Vagina (tissue), 2 donors: ENCODE data around the gene PBX2. TPM values are rescaled to one million over a fixed set of nuclear protein-coding genes. Genes with fewer than 3 reads are reported as not detected.

Source experiments
- DNase-seq, 2 donors: peaks; one replicate each; pipeline ENCODE4 v3.0.0-alpha.2; 2017; ENCODE audit errors: extremely low spot score in 2 of 2
- H3K27ac ChIP-seq: fragments of 200-600 bp; sonication (generic); one replicate; pipeline ENCODE4 v1.5.1; 2019
- H3K27me3 ChIP-seq: fragments of 200-600 bp; sonication (generic); one replicate; pipeline ENCODE4 v1.5.1; 2019
- H3K36me3 ChIP-seq, 2 donors: fragments of 200-600 bp; sonication (generic); one replicate each; pipeline ENCODE4 v1.5.1; 2017 to 2019
- H3K4me1 ChIP-seq: fragments of 200-600 bp; sonication (generic); one replicate; pipeline ENCODE4 v1.5.1; 2019
- H3K4me3 ChIP-seq, 2 donors: fragments of 200-600 bp; sonication (generic); 1 replicate in 1 of 2; 2 replicates in 1 of 2; pipeline ENCODE4 v1.5.1; 2016 to 2019
- H3K9me3 ChIP-seq: fragments of 200-600 bp; sonication (generic); one replicate; pipeline ENCODE4 v1.5.1; 2019
- CTCF ChIP-seq, 3 experiments: fragments of 450-650 bp in 2 of 3; fragments of 200-600 bp in 1 of 3; sonication (generic) in 1 of 3; IDR thresholded peaks; one replicate each; pipeline ENCODE4 v1.5.1; 2017 to 2019; ENCODE audit warnings: antibody characterized with exemption in 3 of 3, mild to moderate bottlenecking in 2 of 3, moderate library complexity in 2 of 3
- POLR2A ChIP-seq, 2 donors: fragments of 450-650 bp; IDR thresholded peaks; one replicate each; pipeline ENCODE4 v1.6.1; 2017; ENCODE audit warnings: antibody characterized with exemption in 2 of 2, mild to moderate bottlenecking in 2 of 2, moderate library complexity in 2 of 2
- POLR2AphosphoS5 ChIP-seq, 2 donors: sonication (generic); formaldehyde crosslinking; IDR thresholded peaks; one replicate each; pipeline ENCODE4 v1.9.0; 2017; ENCODE audit warnings: antibody characterized with exemption in 2 of 2, mild to moderate bottlenecking in 2 of 2, low read depth in 1 of 2; ENCODE audit not compliant: insufficient read depth in 1 of 2
- intact Hi-C: fragments of 100-400 bp; cut with DNase I; formaldehyde crosslinking; loops from one replicate; pipeline ENCODE4 v1.15.1; 2023
- total RNA-seq: library from RNA; depleted of rRNA; stranded (reverse); fragments of >200 nt; gene quantifications from one replicate; pipeline ENCODE4 v1.2.3, GENCODE V29; 2016

Gene PBX2
- total RNA-seq, 1 donor from 2014 or later, result 49.4 TPM

GRCh38 chr6:32175322-32175710, 14.7 kb downstream of the PBX2 start:
- peaks cover 45% of the 10 kb centered on the region for H3K4me1 ChIP-seq
- H3K36me3 ChIP-seq, result peaks cover 0 to 14% of the 10 kb centered on the region in 2 donors
- no peaks in the 10 kb centered on the region for H3K27me3 ChIP-seq
- intact Hi-C loops, result loop anchor here (10.0 kb wide), 1 partner anchor 51 kb away; the partner anchor contains the start of gene ATF6B
- peak overlapping the region; percentile 81 to 93 for H3K4me3 ChIP-seq
- H3K27ac ChIP-seq, result peak overlapping the region; percentile 95
- no peak for DNase-seq
- TF ChIP-seq CTCF (IDR thresholded peaks at IDR 0.05), result no peak
- TF ChIP-seq POLR2A (IDR thresholded peaks at IDR 0.05), result no peak
- TF ChIP-seq POLR2AphosphoS5 (IDR thresholded peaks at IDR 0.05; ENCODE audit: insufficient read depth in 1 of 2, low read depth in 1 of 2), result no peak
- H3K9me3 ChIP-seq, result no peaks in the 10 kb centered on the region

GRCh38 chr6:32174416-32174815, 15.6 kb downstream of the PBX2 start:
- Histone ChIP-seq H3K4me3 (no peak overlapping the region), H3K27me3 (no peaks in the 10 kb centered on the region), H3K27ac (no peak overlapping the region), H3K4me1 (peaks cover 38% of the 10 kb centered on the region), H3K9me3 (no peaks in the 10 kb centered on the region), H3K36me3 (peaks cover 0 to 18% of the 10 kb centered on the region in 2 donors)
- intact Hi-C loops, result loop anchor here (10.0 kb wide), 1 partner anchor 50 kb away; the partner anchor contains the start of gene ATF6B
- no peak for TF ChIP-seq POLR2A (IDR thresholded peaks at IDR 0.05)
- TF ChIP-seq POLR2AphosphoS5 (IDR thresholded peaks at IDR 0.05; ENCODE audit: insufficient read depth in 1 of 2, low read depth in 1 of 2), result no peak
- no peak for TF ChIP-seq CTCF (IDR thresholded peaks at IDR 0.05)
- DNase-seq, result no peak

- DNase-seq, result no peak
- no peak overlapping the region for H3K27ac ChIP-seq
- intact Hi-C loops, result loop anchor here (10.0 kb wide), 1 partner anchor 48 kb away; the partner anchor contains the start of gene ATF6B
- H3K27me3 ChIP-seq, result no peaks in the 10 kb centered on the region
- H3K9me3 ChIP-seq, result no peaks in the 10 kb centered on the region
- H3K36me3 ChIP-seq, result peaks cover 0 to 25% of the 10 kb centered on the region in 2 donors
- TF ChIP-seq POLR2A (IDR thresholded peaks at IDR 0.05) (no peak), POLR2AphosphoS5 (IDR thresholded peaks at IDR 0.05; ENCODE audit: insufficient read depth in 1 of 2, low read depth in 1 of 2) (no peak), CTCF (IDR thresholded peaks at IDR 0.05) (no peak)
- peaks cover 29% of the 10 kb centered on the region for H3K4me1 ChIP-seq
- no peak overlapping the region for H3K4me3 ChIP-seq
These were observed 16.8 kb downstream of the PBX2 start for GRCh38 chr6:32173051-32173727.

- intact Hi-C loops, result loop anchor here (10.0 kb wide), 1 partner anchor 46 kb away; the partner anchor contains the start of gene ATF6B
These were observed 18.8 kb downstream of the PBX2 start for GRCh38 chr6:32171234-32171633.

More at GRCh38 chr6:32171234-32171633, 18.8 kb downstream of the PBX2 start:
- peaks cover 0 to 45% of the 10 kb centered on the region in 2 donors for H3K36me3 ChIP-seq
- no peak for TF ChIP-seq POLR2A (IDR thresholded peaks at IDR 0.05)
- no peak for TF ChIP-seq POLR2AphosphoS5 (IDR thresholded peaks at IDR 0.05; ENCODE audit: insufficient read depth in 1 of 2, low read depth in 1 of 2)
- TF ChIP-seq CTCF (IDR thresholded peaks at IDR 0.05), result no peak
- H3K27me3 ChIP-seq, result no peaks in the 10 kb centered on the region
- H3K9me3 ChIP-seq, result no peaks in the 10 kb centered on the region
- DNase-seq, result no peak
- no peak overlapping the region for H3K27ac ChIP-seq
- H3K4me1 ChIP-seq, result peaks cover 17% of the 10 kb centered on the region
- no peak overlapping the region for H3K4me3 ChIP-seq
